HepG2 (cell line): ENCODE measurements around the gene E2F1. TPM values are rescaled to one million over a fixed set of nuclear protein-coding genes. Genes with fewer than 3 reads are reported as not detected.

Experiments used
- ATAC-seq: fragments of 200-7000 bp; cut with Tn5 transposase; 3 replicates; pipeline ENCODE4 v1.9.1; 2020; ENCODE audit warnings: mild to moderate bottlenecking, moderate library complexity
- BruUV-seq: library from RNA; stranded (reverse); fragments of 400-500 nt; replicated peaks from 2 replicates; lab custom pipeline; 2021; lab: Mats Ljungman, UMichigan
- CTCF ChIA-PET: fragments of 300-600 bp; formaldehyde crosslinking; extraction: SDS; loops from one replicate; lab custom pipeline; 2021; ENCODE audit warnings: low total read pairs, inconsistent platforms, low intra/inter-chr PET ratio; lab: Yijun Ruan, JAX
- POLR2A ChIA-PET: fragments of 350-600 bp; sonication (Branson Sonifier 250); formaldehyde crosslinking; loops from one replicate; lab custom pipeline; 2020; ENCODE audit warnings: antibody characterized with exemption, inconsistent platforms; lab: Yijun Ruan, JAX
- DNase-seq: peaks from one replicate; pipeline ENCODE4 v3.0.0-alpha.2; 2015; ENCODE audit warnings: low spot score
- FAIRE-seq: peaks from 3 replicates; lab custom pipeline; 2011; peaks lifted over from hg19 to GRCh38; lab: Jason Lieb, UNC
- H2AFZ ChIP-seq: one replicate; pipeline ENCODE4 v1.6.1; 2011; ENCODE audit warnings: low read length, inconsistent platforms
- H3K27ac ChIP-seq: fragments of 300-600 bp; 3 replicates; pipeline ENCODE4 v1.8.0; 2011; ENCODE audit warnings: mixed run types, mild to moderate bottlenecking, mixed read lengths, low read length, inconsistent platforms; ENCODE audit not compliant: insufficient read depth; ENCODE audit errors: extremely low read length
- H3K27me3 ChIP-seq, 2 experiments: fragments of 200-600 bp in 1 of 2; 2 replicates in 1 of 2; 3 replicates in 1 of 2; pipeline versions ENCODE4 v1.6.0 to v1.8.0; 2011; ENCODE audit warnings: low read length in 2 of 2, mild to moderate bottlenecking in 2 of 2, moderate library complexity in 2 of 2, inconsistent platforms in 1 of 2; ENCODE audit not compliant: insufficient read depth in 2 of 2, control insufficient read depth in 1 of 2
- H3K36me3 ChIP-seq, 2 experiments: fragments of 200-600 bp in 1 of 2; replicated peaks in 1 of 2; 2 replicates in 1 of 2; 3 replicates in 1 of 2; pipeline versions ENCODE4 v1.5.1 to v1.8.0; 2011; ENCODE audit warnings: low read length in 2 of 2, inconsistent platforms in 1 of 2; ENCODE audit not compliant: insufficient read depth in 2 of 2, control insufficient read depth in 1 of 2
- H3K4me1 ChIP-seq: 2 replicates; pipeline ENCODE4 v1.5.1; 2012; ENCODE audit warnings: low read length, inconsistent platforms; ENCODE audit not compliant: insufficient read depth
- H3K4me2 ChIP-seq: 2 replicates; pipeline ENCODE4 v1.6.0; 2011; ENCODE audit warnings: low read depth, low read length, inconsistent platforms
- H3K4me3 ChIP-seq, 3 experiments: fragments of 200-600 bp in 1 of 3; sonication (generic), shearing (Covaris generic) in 1 of 3; replicated peaks in 1 of 3; 2 replicates each; pipeline ENCODE4 v1.5.1; 2011 to 2016; ENCODE audit warnings: low read length in 3 of 3, inconsistent platforms in 2 of 3, low read depth in 2 of 3, mild to moderate bottlenecking in 2 of 3, control low read depth in 1 of 3, mixed read lengths in 1 of 3; ENCODE audit not compliant: insufficient read depth in 1 of 3
- H3K79me2 ChIP-seq: one replicate; pipeline ENCODE4 v1.6.1; 2011; ENCODE audit warnings: low read length, inconsistent platforms; ENCODE audit not compliant: insufficient read depth
- H3K9ac ChIP-seq: 2 replicates; pipeline ENCODE4 v1.6.0; 2011; ENCODE audit warnings: mild to moderate bottlenecking, low read depth, low read length, inconsistent platforms; ENCODE audit not compliant: insufficient read depth
- H3K9me3 ChIP-seq: 2 replicates; pipeline ENCODE4 v1.5.1; 2012; ENCODE audit warnings: mild to moderate bottlenecking, low read length
- H4K20me1 ChIP-seq: 2 replicates; pipeline ENCODE4 v1.6.0; 2011; ENCODE audit warnings: inconsistent platforms, mild to moderate bottlenecking, low read length, moderate library complexity; ENCODE audit not compliant: insufficient read depth
- ARNT ChIP-seq: fragments of 450-650 bp; IDR thresholded peaks from 2 replicates; pipeline ENCODE4 v1.6.1; 2017
- ATF6 ChIP-seq: sonication (generic); formaldehyde crosslinking; conservative IDR thresholded peaks from 2 replicates; pipeline ENCODE4 v1.4.0; 2020; ENCODE audit warnings: missing genetic modification reagents
- HDAC6 ChIP-seq: fragments of 200-600 bp; sonication (generic); IDR thresholded peaks from 2 replicates; pipeline ENCODE4 v1.7.0; 2017; ENCODE audit warnings: mild to moderate bottlenecking, antibody characterized with exemption, low read length, low read depth
- HNRNPK ChIP-seq: fragments of 200-400 bp; formaldehyde crosslinking; IDR thresholded peaks from 2 replicates; pipeline ENCODE4 v1.6.1; 2018; ENCODE audit warnings: low read length, low read depth, moderate library complexity, mild to moderate bottlenecking; ENCODE audit not compliant: poor library complexity, severe bottlenecking
- KIAA2018 ChIP-seq: sonication (generic); formaldehyde crosslinking; IDR thresholded peaks from 2 replicates; pipeline ENCODE4 v1.5.0; 2020; ENCODE audit warnings: mild to moderate bottlenecking, missing genetic modification reagents, borderline replicate concordance
- LCORL ChIP-seq, 2 experiments: fragments of 450-650 bp in 1 of 2; sonication (generic) in 1 of 2; formaldehyde crosslinking in 1 of 2; IDR thresholded peaks; 2 replicates each; pipeline versions ENCODE4 v1.5.0 to v1.6.1; 2017 to 2020; ENCODE audit warnings: antibody characterized with exemption in 1 of 2, missing genetic modification reagents in 1 of 2
- TGIF2 ChIP-seq: IDR thresholded peaks from 2 replicates; pipeline ENCODE4 v1.6.1; 2016; ENCODE audit warnings: control low read depth, missing compliant biosample characterization
- ZNF138 ChIP-seq: sonication (generic); formaldehyde crosslinking; IDR thresholded peaks from 2 replicates; pipeline ENCODE4 v1.5.0; 2020; ENCODE audit warnings: mild to moderate bottlenecking, low read depth, missing genetic modification reagents
- ZNF770 ChIP-seq: sonication (generic); formaldehyde crosslinking; IDR thresholded peaks from 2 replicates; pipeline ENCODE4 v1.5.0; 2020; ENCODE audit warnings: mild to moderate bottlenecking, missing genetic modification reagents
- WGBS: methylation state at CpG from one replicate; pipeline ENCODE4 v1.1.6; 2017; ENCODE audit warnings: low lambda C conversion rate; 5-methylcytosine and 5-hydroxymethylcytosine counted together
- in situ Hi-C: cut with HindIII; loops from 2 replicates; pipeline ENCODE4 v1.10.0; 2017; ENCODE audit warnings: low pct_unique_long_range_greater_than_20kb; ENCODE audit not compliant: extremely low pct_ligation_motif_present
- intact Hi-C: fragments of 100-400 bp; cut with micrococcal nuclease; formaldehyde crosslinking; loops from one replicate; pipeline ENCODE4 v1.10.0; 2022; ENCODE audit not compliant: unreplicated experiment
- polyA plus RNA-seq, 8 experiments: library from polyadenylated mRNA; depleted of rRNA in 3 of 8; stranded (reverse) in 7 of 8; unstranded in 1 of 8; fragments of >200 nt; fragmentation: Illumina TruSeq in 4 of 8; extraction: Trizol in 4 of 8; gene quantifications; 2 replicates each; pipeline versions ENCODE4 v1.2.1 to v1.2.3, GENCODE V29; 2011 to 2016; ENCODE audit warnings: low read depth in 4 of 8, missing spikeins in 1 of 8, mixed read lengths in 1 of 8; ENCODE audit not compliant: insufficient read depth in 1 of 8
- total RNA-seq, 5 experiments: library from RNA; depleted of rRNA; stranded (reverse); fragments of >200 nt; fragmentation: Illumina TruSeq; extraction: Trizol; gene quantifications; 2 replicates each; pipeline ENCODE4 v1.2.3, GENCODE V29; 2016; ENCODE audit warnings: low read depth in 1 of 5

Gene E2F1
- total and polyA plus RNA-seq, 2 of the 13 experiments (the other 11 are each of a cell fraction or from before 2014, with no cell fraction given): 25.5 to 39.4 TPM

GRCh38 chr20:33730946-33731692 is 44.9 kb upstream of the E2F1 start:
- DNase-seq (no peak), ATAC-seq (no peak), FAIRE-seq (no peak)
- no TSS peak for BruUV-seq
- Histone ChIP-seq H3K27ac (peak overlapping the region; percentile 34), H2AFZ (no peak overlapping the region), H4K20me1 (no peaks in the 10 kb centered on the region), H3K4me1 (peaks cover 40% of the 10 kb centered on the region), H3K4me2 (peak overlapping the region; percentile 70), H3K9ac (peak overlapping the region; percentile 30; the same call in 1 of the 2 replicates), H3K4me3 (peak overlapping the region in 2 of 3 experiments; percentile 48 to 64; a peak in 3 of 6 replicates), H3K79me2 (no peaks in the 10 kb centered on the region), H3K36me3 (no peaks in the 10 kb centered on the region), H3K9me3 (peaks cover 10% of the 10 kb centered on the region), H3K27me3 (no peaks in the 10 kb centered on the region)
- ChIA-PET POLR2A (interaction anchor here (1.2 to 3.7 kb wide), 2 partner anchors 9 to 46 kb away, joined by 5 to 12 read pairs; no protein-coding TSS in a partner anchor), CTCF (interaction anchor here (1.0 to 1.8 kb wide), 2 partner anchors 67 to 78 kb away, joined by 5 read pairs; no protein-coding TSS in a partner anchor)
- intact Hi-C loops (loop anchor here (5.0 to 10.0 kb wide), 2 partner anchors 59 to 286 kb away; partner anchors contain the start of genes NECAB3 and SNTA1), in situ Hi-C loops (no loop called here)
- WGBS: 93% methylated on average over 18 of the region's 18 CpGs
- TF ChIP-seq ZNF138 (CRISPR knock-in tag): no peak
- TF ChIP-seq ZNF770 (CRISPR knock-in tag): peak; percentile 76
- peak; percentile 10 for TF ChIP-seq HNRNPK
- TF ChIP-seq HDAC6: no peak
- TF ChIP-seq ARNT: no peak
- TF ChIP-seq TGIF2 (CRISPR knock-in tag): 0 out of 2 replicates have a peak, but pooled peaks have one; percentile 4
- TF ChIP-seq LCORL (IDR thresholded peaks at IDR 0.05): no peak
- TF ChIP-seq LCORL (CRISPR knock-in tag; IDR thresholded peaks at IDR 0.05): no peak
- peak; percentile 6; the same call in 1 of the 2 replicates for TF ChIP-seq KIAA2018 (CRISPR knock-in tag)
- no peak for TF ChIP-seq ATF6
